GM20000 (cell line): Measurements from ENCODE around the gene ARTN.
A peak's percentile ranks its signal among the peaks of the same experiment; 100 is the strongest.

Source experiments
- DNase-seq: peaks from one replicate; pipeline ENCODE4 v3.0.0; 2012; ENCODE audit warnings: low spot score
- TF ChIP-seq, protein P1 (sequence below): IDR thresholded peaks from 2 replicates; pipeline ENCODE4 v1.5.1; 2012; ENCODE audit warnings: mild to moderate bottlenecking, control low read depth; ENCODE audit errors: extremely low read depth, missing control alignments

ARTN gene

DNA sequence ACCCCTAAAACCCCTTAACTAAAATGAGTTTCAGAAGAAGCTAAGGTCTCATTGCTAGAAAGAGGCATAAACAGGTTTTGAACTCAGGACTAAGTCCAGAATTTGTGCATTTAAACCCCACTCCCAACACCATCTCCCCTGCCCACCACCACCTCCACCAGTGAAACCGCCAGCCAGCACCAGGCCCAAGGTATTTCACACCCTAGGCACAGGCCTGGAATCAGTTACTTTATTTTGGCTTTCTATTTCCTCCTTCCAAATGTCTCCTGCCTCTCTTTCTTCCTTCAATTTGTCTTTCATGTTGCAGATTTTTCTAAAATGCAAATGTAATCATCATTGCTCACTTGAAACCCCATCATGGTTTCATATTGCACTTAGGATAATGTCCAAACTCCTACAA lies 11.3 kb downstream of the ARTN start:
- no peak for DNase-seq
- TF ChIP-seq, protein P1, sequence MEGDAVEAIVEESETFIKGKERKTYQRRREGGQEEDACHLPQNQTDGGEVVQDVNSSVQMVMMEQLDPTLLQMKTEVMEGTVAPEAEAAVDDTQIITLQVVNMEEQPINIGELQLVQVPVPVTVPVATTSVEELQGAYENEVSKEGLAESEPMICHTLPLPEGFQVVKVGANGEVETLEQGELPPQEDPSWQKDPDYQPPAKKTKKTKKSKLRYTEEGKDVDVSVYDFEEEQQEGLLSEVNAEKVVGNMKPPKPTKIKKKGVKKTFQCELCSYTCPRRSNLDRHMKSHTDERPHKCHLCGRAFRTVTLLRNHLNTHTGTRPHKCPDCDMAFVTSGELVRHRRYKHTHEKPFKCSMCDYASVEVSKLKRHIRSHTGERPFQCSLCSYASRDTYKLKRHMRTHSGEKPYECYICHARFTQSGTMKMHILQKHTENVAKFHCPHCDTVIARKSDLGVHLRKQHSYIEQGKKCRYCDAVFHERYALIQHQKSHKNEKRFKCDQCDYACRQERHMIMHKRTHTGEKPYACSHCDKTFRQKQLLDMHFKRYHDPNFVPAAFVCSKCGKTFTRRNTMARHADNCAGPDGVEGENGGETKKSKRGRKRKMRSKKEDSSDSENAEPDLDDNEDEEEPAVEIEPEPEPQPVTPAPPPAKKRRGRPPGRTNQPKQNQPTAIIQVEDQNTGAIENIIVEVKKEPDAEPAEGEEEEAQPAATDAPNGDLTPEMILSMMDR: no peak

- no peak for DNase-seq
- TF ChIP-seq, protein P1: no peak
These were observed 12.2 kb downstream of the ARTN start for GRCh38 chr1:43945674-43946235.

DNA sequence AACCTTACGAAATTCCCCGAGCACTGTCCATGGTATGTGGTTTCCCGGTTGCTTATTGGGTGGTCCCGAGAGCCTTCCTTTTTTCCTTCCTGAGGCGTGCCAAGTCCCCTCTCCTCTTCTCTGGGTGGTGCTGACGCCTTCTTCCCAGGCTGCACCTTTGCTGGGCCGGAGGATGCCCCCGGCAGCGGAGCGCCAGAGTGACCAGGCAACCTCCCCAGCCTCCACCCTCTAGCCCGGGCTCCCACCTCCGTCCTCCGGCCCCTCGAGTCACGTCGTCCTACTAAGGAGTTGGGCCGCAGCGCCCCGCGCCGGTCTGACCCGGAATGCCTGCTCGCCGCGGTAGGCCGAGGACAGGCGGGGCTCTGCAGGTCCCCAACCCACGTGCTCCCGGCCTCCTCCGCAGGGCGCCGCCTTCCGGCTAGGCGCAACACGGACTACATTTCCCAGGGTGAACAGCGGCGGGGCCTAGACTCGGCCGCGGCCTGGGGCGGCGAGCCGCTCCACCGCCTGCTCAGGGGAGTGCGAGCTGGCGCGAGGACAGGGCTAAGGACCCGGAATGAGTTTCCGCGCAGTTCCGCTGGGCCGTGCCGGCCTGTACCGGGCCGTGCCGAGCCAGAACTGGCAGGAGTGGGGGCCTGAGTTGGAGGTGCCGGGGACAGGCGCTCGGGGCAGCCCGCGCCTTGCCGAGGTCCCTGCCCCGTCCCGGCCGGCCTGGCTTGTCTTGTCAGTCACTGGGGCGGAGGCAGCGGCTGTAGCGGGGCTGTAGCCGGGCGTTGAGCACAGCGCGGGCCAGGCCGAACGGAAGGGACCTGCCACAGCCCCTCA lies 12.8 kb downstream of the ARTN start, which contains the start of gene IPO13:
Gene IPO13 (plus strand): TSS at position 715 of the 825 bp plus-strand sequence. CDS start 651 bp downstream, outside the sequence.
- peak; percentile 99 for DNase-seq
- TF ChIP-seq, protein P1: peak; percentile 57

DNA sequence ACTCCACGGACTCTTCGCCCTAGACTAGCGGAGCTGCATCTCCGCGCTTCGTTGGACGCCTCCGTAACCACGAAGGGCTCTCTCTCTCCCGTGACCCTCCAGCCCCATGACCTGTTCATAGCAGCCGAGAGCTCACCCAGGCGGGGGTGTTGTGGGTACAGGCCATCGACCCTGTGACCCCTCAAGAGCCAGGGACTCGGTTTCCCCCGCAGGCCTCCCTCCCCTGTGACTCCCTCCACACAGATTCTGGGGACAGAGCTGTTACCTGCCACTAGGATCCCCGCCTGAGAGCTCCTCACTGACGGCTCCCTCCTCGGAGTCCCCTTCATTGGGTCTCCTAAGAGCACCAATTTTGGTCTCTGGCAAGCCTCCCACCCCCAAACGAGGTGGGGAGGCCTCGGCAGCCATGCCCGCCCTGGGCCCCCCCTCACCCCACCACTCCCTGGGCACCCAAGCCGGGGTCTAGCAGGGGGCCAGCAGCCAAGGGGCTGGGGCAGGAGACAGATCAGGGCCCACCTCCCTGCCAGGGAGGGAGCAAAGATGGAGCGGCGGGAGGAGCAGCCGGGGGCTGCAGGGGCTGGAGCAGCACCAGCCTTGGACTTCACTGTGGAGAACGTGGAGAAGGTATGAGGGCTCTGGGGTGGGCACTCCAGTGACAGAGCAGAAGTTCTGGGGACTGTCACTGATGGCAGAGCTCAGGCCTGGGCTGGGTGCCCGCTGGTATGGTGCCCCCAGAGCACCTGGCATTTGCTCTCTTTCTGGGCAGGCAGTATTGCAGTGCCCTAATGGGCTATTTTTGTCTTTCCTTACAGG lies 13.7 kb downstream of the ARTN start:
- TF ChIP-seq, protein P1: no peak
- no peak for DNase-seq

- TF ChIP-seq, protein P1: no peak
- DNase-seq: no peak
These were observed 14.4 kb downstream of the ARTN start for GRCh38 chr1:43947874-43948437.

DNA sequence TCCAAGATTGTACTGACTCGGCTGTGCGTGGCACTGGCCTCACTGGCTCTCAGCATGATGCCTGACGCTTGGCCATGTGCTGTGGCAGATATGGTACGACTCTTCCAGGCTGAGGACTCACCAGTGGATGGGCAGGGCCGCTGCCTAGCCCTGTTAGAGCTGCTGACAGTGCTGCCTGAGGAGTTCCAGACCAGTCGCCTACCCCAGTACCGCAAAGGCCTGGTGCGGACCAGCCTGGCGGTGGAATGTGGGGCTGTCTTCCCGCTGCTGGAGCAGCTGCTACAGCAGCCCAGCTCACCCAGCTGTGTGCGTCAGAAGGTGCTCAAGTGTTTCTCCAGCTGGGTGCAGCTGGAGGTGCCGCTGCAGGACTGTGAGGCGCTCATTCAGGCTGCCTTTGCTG lies 16.1 kb downstream of the ARTN start:
- TF ChIP-seq, protein P1: no peak
- DNase-seq: no peak
